HG02678 (cell line): ENCODE results near the gene DDX10.

Experiments used
- ATAC-seq: cut with Tn5 transposase; IDR thresholded peaks from one replicate; pipeline ENCODE4 v1.9.1; 2021; ENCODE audit warnings: mild to moderate bottlenecking, moderate library complexity; ENCODE audit not compliant: unreplicated experiment

DDX10 gene

DNA sequence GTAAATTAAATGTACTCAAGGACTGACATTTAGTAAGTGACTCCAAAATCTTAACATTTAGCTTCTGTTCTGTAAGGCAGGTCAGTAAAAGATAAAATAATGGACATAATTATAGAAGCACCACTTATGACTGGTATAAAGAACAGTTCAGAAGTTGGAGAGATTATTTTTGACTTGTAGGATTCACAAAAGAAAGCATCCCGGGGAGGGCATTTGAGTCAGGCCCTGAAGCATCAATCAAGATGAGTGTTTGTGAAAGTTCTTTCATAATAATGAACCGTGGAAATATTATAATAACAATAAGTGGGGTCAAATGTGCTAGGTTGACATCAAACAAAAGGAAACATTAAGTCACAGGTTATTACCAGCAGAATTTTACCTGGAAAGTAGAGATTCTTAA is 201.9 kb downstream of the DDX10 start:
- no peak for ATAC-seq

DNA sequence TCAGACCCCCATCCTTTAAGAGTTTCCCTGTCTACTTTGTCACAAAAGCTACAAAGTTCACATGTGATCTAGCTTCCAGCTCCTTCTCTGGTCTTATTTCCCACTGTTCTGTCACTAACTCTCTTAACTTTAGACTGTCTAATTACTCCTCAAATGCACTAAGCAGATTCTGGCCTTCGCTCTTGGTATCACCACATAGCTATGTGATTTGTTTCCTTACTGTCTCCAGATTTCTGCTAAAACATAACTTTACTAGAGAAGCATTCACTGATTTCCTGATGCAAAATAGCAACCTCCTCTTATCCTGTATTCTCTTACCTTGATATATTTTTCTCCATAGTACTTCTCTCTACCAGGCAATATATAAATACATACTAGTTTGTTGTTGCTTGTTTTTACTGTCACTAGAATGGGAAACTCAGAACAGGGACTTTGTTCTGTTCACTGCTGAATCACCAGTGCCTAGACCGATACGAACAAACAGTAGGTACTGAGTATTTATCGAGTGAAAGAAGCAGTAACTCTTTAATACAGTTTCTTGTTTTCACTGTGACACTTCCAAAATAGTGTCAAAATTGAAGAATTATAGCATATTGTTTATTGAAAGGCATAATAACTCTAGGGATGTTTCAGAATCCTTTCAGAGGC is 205.6 kb downstream of the DDX10 start:
- no peak for ATAC-seq

DNA sequence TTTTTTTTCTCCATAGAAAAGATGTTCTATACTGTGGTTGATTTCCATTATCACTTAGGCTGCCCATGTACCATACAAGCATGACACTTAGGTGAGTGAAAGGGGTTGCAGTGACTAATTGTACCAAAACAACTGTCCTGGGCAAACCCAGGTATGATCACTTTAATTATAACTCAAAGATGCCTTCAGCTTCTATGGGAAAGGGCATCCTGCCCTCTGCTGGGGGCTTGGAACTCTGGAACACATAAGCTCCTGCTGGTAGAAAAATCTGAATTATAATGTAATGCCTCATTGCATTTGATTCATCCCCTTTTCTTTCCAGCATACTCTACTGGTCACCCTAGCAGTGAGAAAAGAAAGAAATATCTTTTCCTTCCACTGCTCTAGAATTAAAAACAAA is 206.3 kb downstream of the DDX10 start:
- ATAC-seq: no peak

DNA sequence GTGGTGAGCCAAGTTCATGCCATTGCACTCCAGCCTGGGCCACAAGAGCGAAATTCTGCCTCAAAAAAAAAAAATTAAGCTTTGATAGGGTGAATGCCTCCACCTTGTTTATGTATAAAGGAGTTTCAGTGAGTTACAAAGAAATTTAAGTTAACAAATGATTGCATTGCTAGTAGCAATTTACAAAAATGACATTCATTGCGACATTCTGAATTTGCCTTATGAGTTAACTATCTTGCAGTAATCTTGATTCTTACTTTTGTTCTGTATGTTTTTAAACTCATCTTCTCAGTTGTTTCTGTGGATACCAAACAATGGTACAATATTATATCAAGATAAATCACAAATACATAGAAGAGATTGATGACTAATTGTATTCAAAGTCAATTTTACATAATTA is 207.0 kb downstream of the DDX10 start:
- ATAC-seq: no peak

DNA sequence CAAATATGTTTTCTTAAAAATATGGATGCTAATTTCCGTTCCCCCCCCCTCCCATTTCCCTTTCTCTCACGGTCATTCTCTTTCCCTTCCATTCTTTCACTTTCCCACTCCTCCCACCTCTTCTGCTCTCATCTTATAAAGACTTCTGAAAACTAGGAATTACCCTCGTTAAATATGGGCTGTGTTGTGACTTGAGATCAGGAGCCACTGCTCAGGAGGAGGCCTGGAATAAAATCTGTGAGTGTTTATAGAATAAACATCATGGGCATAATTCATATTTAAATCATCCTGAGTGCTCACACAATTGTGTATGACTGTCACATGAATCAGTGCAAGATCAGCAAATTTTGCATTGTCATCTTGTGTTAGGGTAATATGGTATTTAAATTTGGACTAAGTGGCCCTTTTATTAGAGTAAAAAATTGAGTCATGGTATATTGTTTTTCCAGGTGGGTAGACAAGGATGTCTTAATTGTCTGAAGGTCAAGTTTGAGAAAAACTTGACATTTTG is 208.0 kb downstream of the DDX10 start:
- ATAC-seq: no peak

DNA sequence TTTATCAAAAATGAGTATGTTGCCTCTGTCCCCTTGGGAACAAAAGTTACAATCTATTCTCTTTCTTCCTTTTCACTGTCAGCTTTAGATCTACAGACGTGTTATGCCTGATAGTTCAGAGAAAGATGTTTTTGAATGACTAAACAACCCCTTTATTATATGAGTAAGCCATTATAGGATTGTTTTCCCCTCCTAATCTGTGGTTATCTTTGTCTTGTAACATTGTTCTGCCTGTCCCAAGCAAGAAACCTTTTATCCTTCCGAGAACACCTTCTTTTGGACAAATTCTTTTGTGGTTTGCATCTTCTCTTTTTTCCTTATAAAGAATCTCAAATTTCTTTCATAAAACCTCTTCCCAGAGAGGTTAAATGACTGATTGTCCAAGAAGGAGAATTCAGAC is 208.4 kb downstream of the DDX10 start:
- ATAC-seq: no peak

DNA sequence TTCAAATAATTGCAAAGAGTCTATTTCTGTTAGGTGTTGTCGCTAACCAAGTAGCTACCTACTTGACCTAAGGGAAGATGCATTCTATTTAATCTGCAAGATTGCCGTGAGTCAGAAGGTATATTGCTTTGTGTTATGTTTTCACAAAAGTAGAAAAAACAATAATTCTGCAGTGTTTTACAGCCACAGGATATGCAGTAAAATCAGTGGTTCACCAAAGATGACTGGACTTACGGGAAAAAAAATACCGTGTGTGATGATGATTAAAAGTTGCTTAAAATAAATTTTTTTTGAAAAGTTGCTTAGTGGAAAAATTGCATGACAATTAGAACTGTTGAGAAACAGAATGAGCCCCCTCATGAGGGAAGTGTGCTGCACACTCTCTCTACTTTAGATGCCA is 209.1 kb downstream of the DDX10 start:
- no peak for ATAC-seq

DNA sequence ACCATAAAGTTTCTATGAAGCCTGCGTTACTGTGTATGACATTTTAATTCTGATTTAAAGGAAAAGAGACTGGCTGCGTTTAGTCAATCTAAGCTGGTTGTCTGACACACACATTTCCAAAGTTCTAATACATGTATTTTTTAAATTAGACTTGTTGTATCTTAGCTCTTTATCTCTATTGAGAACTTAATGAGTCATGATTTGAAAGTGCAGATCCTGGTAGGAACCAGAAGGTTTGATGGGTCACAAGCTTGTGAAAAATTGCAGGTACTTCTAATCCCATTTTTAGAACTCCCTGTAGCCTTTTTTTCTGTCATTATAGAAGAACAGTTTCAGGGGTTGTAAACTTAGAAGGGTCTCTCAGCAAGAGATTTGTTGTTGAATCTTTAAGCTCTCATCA is 210.3 kb downstream of the DDX10 start:
- ATAC-seq: no peak

DNA sequence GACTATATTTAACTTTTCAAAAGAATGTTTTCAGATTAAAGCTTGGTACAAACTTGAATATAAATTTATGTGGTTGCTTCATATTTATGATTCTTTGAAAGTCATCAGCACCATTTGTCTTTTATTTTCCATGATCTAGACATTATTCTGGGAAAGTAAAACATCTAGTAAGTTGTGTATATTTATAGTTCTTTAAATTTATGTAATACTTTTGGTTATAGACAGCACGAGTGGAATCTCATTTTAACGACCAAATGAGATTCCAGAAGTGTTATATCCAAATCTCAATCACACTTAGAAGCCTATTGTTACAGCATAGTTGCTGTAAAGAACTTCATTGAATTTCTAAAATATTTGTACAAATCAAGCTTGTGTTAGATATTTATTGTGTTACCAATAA is 212.3 kb downstream of the DDX10 start:
- ATAC-seq: no peak

DNA sequence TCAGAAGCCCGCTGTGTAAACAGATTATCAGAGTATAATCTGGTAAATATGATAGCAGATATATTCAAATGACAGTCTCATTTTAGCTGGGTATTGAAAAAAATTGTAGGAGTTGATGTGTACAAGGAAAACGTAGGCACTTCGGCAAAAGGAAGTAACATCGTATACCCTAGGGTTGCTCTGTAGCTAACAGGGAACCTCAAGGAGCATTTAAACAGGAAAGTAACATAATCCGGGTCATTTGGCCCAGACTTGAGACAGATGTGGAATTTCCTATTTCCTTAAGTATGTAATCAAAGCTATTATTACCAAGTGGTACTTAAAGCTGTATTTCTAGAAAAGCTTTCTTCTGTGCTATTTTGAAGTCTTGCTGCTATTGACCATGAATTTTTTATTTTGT is 215.6 kb downstream of the DDX10 start:
- ATAC-seq: no peak

DNA sequence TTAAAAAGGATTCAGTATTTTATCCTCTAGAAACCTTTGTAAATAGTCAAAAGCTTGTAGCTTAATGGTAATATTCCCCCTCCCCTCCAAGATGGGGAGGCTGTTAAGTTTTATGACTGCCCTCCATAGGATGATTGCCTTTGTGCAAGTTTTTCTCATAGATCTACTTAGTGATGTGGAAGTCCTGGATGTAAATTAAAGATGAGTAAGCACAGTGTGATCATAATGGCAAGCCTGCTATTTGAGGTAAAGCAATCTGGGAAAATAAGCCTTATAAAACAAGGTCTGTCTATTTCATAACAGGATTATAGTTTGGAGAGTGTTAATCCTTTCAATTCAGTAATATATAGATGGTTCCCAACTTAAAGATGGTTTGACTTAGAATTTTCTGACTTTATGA is 216.3 kb downstream of the DDX10 start:
- ATAC-seq: no peak

DNA sequence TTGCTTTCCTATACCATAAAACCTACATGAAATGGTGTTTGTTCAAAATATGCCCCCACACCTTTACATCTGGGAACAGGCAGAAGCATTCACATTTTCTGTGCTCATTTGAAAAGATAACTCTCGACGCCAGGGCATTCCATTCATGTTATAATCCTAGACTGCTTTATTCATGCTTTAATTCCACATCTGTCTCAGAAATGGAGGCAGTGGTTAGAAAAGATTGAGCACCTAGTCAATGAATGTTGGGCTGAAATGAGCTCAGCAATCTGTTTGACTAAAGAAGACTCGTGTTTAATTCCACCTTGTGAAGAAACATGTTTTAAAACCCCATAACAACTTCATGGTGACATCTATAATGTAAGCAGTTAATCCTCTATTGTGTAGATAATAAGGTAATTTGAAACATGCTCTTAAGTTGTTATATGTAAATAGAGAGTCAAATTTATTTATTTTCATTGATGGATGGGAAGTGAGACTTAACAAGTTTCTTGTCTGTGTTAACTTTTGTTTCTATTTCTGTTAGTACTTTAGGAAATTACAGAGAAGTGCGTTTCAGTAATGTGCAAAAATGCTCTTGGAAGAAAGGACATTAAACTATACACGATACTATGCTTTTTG is 217.5 kb downstream of the DDX10 start:
- ATAC-seq: no peak

DNA sequence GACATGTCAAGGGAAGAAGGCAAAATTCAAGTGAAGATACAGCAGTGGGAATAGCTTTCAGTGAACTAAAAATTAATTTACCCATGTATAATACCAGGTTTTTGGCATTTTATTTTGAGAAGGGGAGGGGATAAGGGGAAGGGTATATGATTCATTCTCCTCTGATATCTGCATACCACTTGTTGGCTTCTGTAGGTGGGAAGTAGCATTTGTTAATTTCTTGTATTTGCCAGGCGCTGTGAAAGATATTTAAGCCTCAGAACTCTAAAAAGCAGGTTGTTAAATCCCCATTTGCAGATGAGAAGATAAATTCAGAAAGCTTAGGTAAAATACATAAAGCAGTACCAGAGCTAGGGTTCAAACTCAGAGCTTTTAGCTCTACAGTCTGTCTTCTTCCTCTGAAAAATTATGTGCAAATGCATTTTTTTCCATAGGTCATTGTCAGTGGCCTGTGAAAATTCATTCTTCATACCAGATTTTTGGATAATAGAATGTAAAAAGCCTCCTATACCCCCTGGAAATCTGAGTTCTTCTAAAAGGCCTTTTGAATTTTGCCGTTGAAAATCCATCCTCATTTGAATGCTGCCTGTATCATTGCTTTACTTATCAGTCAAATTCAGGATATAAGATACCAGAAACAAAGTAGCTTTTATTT is 221.3 kb downstream of the DDX10 start:
- no peak for ATAC-seq

DNA sequence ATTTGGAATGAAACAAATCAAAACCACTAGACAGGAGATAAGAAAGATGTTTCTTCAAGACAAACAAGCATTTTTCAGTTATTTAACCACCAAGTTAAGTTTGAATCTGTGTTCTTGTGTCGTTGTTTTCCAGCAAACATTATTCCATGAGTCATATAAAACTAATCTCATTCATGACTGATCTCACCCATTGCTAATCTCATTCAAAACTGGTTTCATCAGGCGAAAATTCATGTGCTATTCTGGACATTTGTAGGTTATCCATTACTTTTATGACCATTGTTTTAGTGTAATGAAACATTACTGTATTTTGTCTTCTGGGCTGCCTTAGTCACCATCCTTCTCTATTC is 221.8 kb downstream of the DDX10 start:
- ATAC-seq: no peak

DNA sequence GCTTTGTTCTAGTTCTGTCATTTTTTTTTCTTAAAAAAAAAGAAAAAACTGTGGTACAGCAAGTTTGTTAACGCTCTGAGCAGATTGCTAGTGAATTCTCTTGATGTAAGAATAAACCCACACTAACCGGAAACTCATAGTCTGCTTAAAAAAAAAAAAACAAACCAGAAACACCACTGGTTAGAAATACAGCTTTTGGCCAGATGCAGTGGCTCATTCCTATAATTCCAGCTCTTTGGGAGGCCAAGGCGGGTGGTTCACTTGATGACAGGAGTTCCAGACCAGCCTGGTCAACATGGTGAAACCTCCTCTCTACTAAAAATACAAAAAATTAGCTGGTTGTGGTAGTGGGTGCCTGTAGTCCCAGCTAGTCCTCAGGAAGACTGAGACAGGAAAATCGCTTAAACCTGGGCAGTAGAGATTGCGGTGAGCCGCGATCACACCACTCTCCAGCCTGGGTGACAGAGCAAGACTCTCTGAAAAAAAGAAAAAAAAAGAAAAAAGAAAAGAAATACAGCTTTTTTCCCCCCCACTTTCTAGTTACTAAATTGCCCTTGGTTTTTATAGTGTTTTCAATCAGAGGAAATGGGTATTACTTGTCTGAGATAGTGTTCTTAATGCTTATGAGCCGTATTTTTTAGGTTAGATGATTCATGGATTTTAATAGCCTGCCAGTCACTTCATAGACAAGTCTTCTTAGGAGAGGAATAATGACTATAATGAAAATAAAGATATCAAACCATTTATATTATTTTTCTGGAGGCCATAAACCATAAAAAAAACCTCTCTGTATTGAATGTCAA is 222.8 kb downstream of the DDX10 start:
- no peak for ATAC-seq

DNA sequence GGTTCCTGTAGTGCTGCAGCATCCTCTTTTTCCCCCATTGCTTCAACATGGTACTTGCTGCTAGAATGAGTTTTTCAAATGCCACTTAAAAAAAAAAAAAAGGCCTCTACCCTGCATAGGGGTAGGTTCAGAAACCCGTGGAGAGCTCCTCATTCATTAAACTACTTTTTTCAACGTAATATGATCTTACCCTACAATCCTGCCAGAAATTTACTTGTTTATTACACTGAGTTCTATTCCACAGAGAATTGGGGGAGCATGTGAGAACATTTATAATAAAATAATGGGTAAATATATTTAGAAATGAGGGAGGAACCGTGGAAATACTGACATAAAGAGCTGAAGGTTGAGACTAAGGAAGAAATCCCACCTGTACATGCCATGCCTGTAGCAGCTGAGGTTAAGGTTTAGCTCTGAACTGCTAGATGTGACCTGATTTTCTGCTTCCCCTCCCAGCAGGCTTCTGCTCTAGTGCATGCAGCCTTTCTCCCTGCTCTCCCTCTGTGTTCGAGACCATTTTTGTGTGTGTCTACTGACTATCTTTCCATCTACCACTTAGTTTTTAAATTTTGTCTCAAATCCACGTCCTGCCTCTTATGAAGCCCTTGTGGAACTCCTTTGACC is 225.7 kb downstream of the DDX10 start:
- ATAC-seq: no peak

DNA sequence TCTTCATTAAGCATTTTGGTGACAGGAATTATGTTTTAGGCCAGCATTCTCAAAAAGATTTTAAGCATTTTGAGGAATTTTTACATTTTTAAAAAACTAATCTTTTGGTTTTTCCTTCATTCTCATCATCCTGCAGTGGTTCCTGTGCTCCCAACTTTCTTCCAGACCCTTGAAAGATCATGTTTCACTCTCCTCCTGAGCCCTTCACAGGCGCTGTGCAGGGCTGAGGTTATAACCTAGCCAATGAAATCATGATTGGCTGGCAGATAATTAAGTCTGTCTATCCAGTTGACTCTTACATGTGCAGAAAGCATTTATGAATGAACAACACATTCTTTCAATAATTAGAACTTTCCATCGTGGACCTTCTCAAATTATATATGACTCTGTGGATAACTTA is 226.3 kb downstream of the DDX10 start:
- no peak for ATAC-seq

DNA sequence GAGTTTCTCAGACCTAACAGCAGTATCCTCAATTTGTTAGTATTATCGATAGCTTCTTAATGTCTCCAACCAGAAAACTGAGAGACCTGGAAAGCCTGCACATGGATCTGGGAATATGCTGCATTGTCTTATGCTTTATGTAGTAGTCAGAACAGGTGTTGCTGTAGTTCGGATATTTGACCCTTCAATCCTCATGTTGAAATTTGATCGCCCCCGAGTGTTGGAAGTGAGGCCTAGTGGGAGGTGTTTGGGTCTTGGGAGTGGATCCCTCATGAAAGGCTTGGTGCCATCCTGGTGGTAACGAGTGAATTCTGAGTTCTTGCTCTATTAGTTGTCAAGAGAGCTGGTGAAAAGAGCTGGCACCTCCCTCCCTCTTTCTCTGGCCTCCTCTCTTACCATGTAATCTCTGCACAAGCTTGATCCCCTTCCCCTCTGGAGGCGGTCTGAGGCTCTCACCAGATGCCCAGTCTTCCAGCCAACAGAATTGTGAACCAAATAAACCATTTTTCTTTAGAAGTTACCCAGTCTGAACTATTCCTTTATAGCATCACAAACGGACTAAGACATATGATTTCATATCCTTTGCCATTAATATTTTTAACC is 227.1 kb downstream of the DDX10 start:
- no peak for ATAC-seq

DNA sequence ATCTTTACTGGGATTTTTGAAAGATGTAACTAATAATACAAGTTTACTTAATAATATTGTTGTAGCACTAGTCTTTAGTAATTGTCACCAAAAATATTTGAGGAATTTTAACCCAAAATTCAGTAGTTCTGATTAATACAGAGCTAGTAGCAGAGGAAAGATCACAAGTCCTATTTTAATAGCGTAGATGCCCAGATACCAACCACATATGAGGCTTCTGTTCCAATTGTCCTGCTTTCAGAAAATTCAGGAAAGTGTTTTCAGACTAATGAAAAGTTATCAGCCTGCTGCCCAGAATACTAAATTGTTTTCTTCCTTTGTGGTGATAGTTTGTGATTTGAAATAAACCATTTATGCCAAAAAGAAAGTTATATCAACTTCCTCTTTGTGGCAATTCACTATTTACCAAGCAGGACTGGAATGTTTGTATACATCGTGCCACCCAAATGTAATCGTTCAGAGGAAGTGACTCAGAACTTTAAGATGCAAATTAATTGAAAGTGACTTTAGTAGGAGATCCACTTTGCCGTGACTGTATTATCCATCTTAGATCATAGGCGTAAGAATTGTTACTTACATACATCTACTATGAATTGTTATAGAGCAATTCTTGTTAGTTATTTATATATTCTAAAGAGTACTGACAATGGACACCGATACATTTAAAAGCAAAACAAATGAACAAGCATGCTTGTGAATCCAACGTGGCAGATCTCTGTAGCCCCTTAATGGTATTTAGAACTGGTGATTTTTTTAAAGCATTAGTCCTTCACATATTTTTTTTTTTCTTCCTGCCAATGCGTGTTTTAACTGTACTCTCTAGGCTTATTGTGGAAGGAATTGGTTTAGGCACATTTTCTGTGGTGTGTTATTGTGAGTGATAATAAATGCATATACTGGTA is 231.0 kb downstream of the DDX10 start:
- ATAC-seq: no peak

DNA sequence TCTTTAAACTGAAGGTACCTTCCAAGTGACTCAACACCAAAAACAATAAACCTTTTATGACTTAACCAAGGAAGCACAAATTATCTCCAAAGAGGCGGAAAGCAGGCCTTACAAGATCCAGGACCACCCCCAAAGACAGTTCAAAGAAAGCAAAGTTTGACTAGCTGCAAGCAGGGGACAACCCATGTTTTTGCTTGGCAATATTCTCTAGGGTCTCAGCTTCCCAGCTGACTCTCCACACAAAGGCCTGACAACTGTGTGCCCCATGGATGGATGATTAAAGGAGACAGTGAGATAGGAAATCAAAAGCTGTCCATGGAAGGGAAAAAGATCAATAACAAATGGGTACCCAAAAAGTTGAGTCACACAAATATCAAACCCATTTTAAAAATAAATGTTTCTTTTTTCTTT is 232.2 kb downstream of the DDX10 start:
- no peak for ATAC-seq
